ENCODE results near the gene SLC9A8. TPM values are rescaled to one million over a fixed set of nuclear protein-coding genes. Genes with fewer than 3 reads are reported as not detected.

SLC9A8 gene
- total RNA-seq, 1 donor from 2014 or later = 65.7 TPM

DNA sequence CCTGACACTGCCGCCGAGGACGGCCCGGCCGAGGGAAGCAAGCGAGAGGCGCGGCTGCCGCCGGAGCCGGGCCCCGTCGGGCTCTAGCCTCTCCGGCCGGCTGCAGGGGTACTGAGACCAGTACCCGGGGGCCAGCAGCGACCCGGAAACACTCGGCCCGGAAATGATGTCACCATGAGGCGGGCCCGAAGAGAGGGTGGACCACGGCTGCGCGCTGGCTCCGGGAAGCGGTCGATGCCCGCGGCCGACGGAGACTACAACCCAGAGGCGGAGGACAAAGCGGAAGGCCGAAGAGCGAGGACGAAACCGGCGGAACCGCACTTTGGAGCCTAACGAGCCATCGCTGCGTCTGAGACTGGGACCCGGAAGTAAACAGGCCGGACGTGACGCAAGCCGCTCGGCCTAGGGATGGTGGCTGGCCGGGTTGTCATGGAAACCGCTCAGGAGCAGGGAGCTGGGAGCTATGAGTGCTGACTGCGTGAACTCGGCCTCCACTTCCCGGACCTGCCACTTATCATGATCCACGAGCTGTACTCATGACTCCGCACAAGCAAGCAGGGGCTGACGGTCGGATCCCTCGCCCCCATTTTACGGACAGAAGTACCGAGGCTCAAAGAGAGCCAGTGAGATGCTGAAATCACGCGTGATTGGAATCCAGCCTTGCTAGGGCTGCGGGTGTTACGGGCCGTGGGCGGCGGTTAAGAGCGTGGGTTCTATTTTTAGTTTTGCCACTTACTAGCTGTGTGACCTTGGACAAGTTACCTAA lies 102.9 kb downstream of the SLC9A8 start, which contains the start of gene SPATA2:
TSS of gene SPATA2 (minus strand) at position 150 of the 766 bp plus-strand sequence. CDS start 7,039 bp downstream, outside the sequence.
- CTCF ChIA-PET = interaction anchor here (1.3 to 2.0 kb wide), 2 partner anchors 156 to 374 kb away, joined by 3 to 6 read pairs; no protein-coding TSS in a partner anchor
- DNase-seq (peak; percentile 95), ATAC-seq (ENCODE audit: low read depth) (peak; percentile 80)
- no peaks in the 10 kb centered on the region for H3K27me3 Mint-ChIP-seq
- intact Hi-C loops (cut with micrococcal nuclease) = loop anchor here (1.0 to 5.0 kb wide), 4 partner anchors 13 to 203 kb away; partner anchors contain the start of genes B4GALT5, RNF114 and SLC9A8
- H3K4me1 Mint-ChIP-seq = peaks cover 34% of the 10 kb centered on the region
- H3K4me3 Mint-ChIP-seq = peak within 1 kb of the TSS; percentile 97
- POLR2A ChIA-PET = interaction anchor here (0.7 to 5.5 kb wide), 6 partner anchors 21 to 635 kb away, joined by 3 to 45 read pairs (median 3); partner anchors contain the start of genes RNF114 and SLC9A8
- H3K9me3 Mint-ChIP-seq = no peaks in the 10 kb centered on the region
- peak within 1 kb of the TSS; percentile 99 for H3K27ac Mint-ChIP-seq
- TF ChIP-seq, protein P1, sequence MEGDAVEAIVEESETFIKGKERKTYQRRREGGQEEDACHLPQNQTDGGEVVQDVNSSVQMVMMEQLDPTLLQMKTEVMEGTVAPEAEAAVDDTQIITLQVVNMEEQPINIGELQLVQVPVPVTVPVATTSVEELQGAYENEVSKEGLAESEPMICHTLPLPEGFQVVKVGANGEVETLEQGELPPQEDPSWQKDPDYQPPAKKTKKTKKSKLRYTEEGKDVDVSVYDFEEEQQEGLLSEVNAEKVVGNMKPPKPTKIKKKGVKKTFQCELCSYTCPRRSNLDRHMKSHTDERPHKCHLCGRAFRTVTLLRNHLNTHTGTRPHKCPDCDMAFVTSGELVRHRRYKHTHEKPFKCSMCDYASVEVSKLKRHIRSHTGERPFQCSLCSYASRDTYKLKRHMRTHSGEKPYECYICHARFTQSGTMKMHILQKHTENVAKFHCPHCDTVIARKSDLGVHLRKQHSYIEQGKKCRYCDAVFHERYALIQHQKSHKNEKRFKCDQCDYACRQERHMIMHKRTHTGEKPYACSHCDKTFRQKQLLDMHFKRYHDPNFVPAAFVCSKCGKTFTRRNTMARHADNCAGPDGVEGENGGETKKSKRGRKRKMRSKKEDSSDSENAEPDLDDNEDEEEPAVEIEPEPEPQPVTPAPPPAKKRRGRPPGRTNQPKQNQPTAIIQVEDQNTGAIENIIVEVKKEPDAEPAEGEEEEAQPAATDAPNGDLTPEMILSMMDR (IDR thresholded peaks at IDR 0.05) = no peak
- H3K36me3 Mint-ChIP-seq (ENCODE audit: low read depth) = peaks cover 11% of the 10 kb centered on the region

DNA sequence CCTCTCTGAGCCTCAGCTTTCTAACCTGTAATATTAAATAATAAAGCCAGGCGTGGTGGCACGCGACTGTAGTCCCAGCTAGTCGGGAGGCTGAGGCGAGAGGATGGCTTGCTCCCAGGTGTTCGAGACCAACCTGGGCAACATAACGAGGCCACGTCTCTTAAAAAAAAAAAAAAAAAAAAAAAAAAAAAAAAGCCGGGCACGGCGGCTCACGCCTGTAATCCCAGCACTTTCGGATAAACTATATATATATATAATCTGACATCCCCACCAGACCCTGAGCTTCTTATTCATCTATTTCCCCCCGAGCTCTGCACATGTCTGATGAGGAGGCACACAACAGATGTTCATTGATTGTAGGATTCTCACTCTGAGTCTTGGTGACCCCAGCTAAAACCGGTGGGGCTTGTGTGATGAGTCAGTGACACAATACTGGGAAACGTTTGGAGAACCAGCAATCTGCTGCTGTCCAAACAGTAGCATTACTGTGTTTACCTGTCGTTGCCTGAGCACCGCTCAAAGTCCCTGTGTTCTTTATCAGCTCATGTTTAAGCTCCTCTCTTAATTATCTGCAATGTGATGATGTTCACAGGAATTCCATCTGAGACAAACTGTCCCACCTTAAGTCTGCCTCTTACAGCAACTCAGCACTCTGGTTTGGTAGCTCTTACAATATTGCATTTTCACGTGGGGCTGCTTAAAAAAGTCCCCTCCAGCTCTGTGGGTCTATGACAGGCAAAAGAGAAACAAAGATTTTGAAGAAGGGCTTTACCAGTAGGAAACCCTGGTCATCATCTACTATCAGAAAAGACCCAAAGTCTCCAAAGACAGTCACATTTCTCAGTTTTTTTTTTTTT lies 103.7 kb downstream of the SLC9A8 start:
- DNase-seq (no peak), ATAC-seq (ENCODE audit: low read depth) (no peak)
- intact Hi-C loops (cut with micrococcal nuclease) = loop anchor here (5.0 kb wide), 1 partner anchor 204 kb away; the partner anchor contains the start of gene B4GALT5
- Mint-ChIP-seq H3K27ac (peak overlapping the region; percentile 99), H3K27me3 (no peaks in the 10 kb centered on the region), H3K9me3 (no peaks in the 10 kb centered on the region), H3K4me1 (peaks cover 33% of the 10 kb centered on the region), H3K36me3 (ENCODE audit: low read depth) (peaks cover 7% of the 10 kb centered on the region), H3K4me3 (peak overlapping the region; percentile 97)
- CTCF ChIA-PET = interaction anchor here (0.7 to 2.0 kb wide), 3 partner anchors 19 to 375 kb away, joined by 3 to 6 read pairs (median 3); partner anchors contain the start of gene RNF114
- TF ChIP-seq, protein P1 (IDR thresholded peaks at IDR 0.05) = no peak
- POLR2A ChIA-PET = interaction anchor here (0.6 to 5.5 kb wide), 10 partner anchors 20 to 1919 kb away, joined by 3 to 45 read pairs (median 4); partner anchors contain the start of genes RNF114 and SLC9A8

- H3K27me3 Mint-ChIP-seq = no peaks in the 10 kb centered on the region
- H3K9me3 Mint-ChIP-seq = no peaks in the 10 kb centered on the region
- H3K4me1 Mint-ChIP-seq = peaks cover 27% of the 10 kb centered on the region
- TF ChIP-seq, protein P1 (IDR thresholded peaks at IDR 0.05) = no peak
- H3K4me3 Mint-ChIP-seq = no peak overlapping the region
- ChIA-PET POLR2A (no interaction called here), CTCF (no interaction called here)
- peaks cover 5% of the 10 kb centered on the region for H3K36me3 Mint-ChIP-seq (ENCODE audit: low read depth)
- DNase-seq = no peak
- intact Hi-C loops (cut with micrococcal nuclease) = loop anchor here (5.0 kb wide), 1 partner anchor 206 kb away; the partner anchor contains the start of gene B4GALT5
- no peak overlapping the region for H3K27ac Mint-ChIP-seq
- ATAC-seq (ENCODE audit: low read depth) = no peak
Observed at GRCh38 chr20:49918446-49918845, 105.8 kb downstream of the SLC9A8 start.

DNA sequence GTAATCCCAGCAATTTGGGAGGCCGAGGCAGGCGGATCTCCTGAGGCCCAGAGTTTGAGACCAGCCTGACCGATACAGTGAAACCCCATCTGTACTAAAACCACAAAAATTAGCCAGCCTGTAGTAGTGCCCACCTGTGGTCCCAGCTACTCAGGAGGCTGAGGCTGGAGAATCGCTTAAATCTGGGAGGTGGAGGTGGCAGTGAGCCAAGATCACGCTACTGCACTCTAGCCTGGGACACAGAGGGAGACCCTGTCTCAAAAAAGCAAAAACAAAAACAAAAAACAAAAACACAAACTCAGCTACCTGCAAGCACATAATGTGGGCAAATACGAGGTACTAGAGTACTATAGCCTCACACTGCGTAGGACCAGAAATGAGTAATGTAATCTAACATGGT lies 106.4 kb downstream of the SLC9A8 start:
- Mint-ChIP-seq H3K9me3 (no peaks in the 10 kb centered on the region), H3K4me1 (peaks cover 22% of the 10 kb centered on the region), H3K4me3 (no peak overlapping the region), H3K27me3 (no peaks in the 10 kb centered on the region), H3K27ac (no peak overlapping the region), H3K36me3 (ENCODE audit: low read depth) (peaks cover 5% of the 10 kb centered on the region)
- ChIA-PET POLR2A (no interaction called here), CTCF (no interaction called here)
- no peak for ATAC-seq (ENCODE audit: low read depth)
- TF ChIP-seq, protein P1 (IDR thresholded peaks at IDR 0.05) = no peak
- DNase-seq = no peak
- intact Hi-C loops (cut with micrococcal nuclease) = loop anchor here (5.0 kb wide), 1 partner anchor 207 kb away; the partner anchor contains the start of gene B4GALT5

Measured in activated B cell treated with CpG ODN at 0.5 μM for 24 hours (primary cell).